Neural progenitor cell (in vitro differentiated cells): ENCODE results near the gene MRE11.

Experiments used
- CTCF ChIP-seq: fragments of 200-600 bp; sonication (generic); IDR thresholded peaks from 2 replicates; pipeline ENCODE4 v1.5.1; 2017; ENCODE audit warnings: antibody characterized with exemption, mild to moderate bottlenecking
- EZH2 ChIP-seq: fragments of 200-600 bp; sonication (generic); IDR thresholded peaks from 2 replicates; pipeline ENCODE4 v1.6.1; 2017; ENCODE audit warnings: antibody characterized with exemption, mild to moderate bottlenecking, moderate library complexity
- EZH2phosphoT487 ChIP-seq: fragments of 200-600 bp; sonication (generic); IDR thresholded peaks from 2 replicates; pipeline ENCODE4 v1.6.1; 2017; ENCODE audit warnings: antibody characterized with exemption

- TF ChIP-seq CTCF (no peak), EZH2 (no peak), EZH2phosphoT487 (no peak)
These were observed 69.0 kb downstream of the MRE11 start for GRCh38 chr11:94424662-94425061.
